HG02763 (cell line): ENCODE measurements around the gene STPG2.

ENCODE experiments used
- ATAC-seq: cut with Tn5 transposase; IDR thresholded peaks from one replicate; pipeline ENCODE4 v1.9.1; 2021; ENCODE audit warnings: mild to moderate bottlenecking, moderate library complexity; ENCODE audit not compliant: unreplicated experiment

Gene STPG2

DNA sequence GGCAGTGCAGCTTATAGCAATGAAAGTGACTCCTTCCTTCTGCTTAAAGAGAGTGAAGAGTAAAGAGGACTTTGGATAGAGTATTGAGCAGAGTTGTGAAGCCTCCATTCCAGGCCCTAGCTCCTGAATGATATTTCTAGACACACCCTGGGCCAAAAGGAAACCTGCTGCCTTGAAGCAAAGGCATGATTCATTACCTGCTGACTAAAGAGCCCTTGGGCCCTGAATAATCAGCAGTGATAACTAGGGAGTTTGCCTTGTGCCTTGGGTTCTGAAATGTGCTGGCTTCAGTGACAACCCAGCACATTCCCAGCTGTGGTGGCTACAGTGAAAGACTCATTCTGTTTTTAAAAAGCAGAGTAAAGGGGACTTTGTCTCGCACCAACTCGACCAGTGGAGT is 49.2 kb downstream of the STPG2 start:
- ATAC-seq, result no peak

DNA sequence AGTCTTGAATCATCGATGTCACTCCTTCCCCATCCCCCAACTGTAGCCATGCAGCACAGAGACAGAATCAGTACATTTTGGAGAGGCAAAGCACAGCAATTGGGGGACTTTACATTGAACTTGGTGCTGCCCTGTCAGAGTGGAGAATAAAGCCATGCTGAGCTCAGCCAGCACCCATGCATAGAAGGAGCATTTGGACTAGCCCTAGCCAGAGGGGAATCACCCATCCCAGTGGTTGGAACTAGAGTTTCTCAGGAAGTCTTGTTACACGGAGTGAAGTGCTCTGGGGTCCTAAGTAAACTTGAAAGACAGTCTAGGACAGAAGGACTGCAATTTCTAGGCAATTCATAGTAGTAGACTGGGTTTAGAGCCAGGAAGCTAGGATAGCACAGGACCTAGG is 49.6 kb downstream of the STPG2 start:
- no peak for ATAC-seq

DNA sequence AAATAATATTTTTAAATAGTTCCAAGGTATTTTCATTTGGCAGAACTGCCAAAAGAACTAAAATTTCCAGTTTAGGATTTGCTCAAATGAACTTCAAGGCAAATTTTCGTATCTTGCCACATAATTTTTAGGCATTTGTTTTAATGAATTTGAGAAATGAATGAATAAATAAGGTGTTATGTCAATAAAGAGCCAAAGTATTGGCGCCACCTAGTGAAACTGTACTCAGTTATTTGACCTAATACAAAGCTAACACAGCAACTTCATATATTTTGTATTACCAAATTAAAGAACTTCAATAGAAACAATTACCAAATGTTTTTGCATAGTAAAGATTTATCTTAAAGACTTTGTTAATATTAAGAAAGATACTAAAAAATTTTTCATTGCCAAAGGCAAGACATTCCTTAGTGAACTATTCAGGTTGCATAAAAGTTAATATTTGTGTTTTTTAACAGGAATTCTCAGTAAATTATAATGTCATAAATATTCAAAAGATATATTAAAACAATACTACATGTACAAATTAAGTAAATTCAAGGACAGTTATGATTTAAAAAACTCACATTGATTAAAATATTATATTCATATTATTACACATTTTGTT is 50.3 kb downstream of the STPG2 start:
- ATAC-seq, result no peak

DNA sequence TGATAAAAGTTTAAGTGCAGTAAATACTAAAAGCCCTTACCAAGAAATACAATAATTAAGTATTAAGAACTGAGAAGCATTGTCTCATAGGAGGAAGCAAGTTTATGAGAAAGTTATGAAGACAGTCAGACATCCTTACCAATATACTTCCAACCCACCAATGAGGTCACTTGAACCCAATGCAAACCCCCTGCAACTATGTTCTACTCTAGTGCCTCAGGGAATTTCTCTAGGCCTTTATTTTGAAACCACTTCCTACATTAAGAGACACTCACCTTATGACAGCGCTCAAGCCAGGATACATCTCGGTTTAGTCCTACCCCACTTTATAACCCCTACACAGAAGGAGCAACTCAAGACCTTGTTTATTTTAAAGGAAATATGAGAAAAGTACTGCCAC is 61.3 kb downstream of the STPG2 start:
- ATAC-seq, result no peak

DNA sequence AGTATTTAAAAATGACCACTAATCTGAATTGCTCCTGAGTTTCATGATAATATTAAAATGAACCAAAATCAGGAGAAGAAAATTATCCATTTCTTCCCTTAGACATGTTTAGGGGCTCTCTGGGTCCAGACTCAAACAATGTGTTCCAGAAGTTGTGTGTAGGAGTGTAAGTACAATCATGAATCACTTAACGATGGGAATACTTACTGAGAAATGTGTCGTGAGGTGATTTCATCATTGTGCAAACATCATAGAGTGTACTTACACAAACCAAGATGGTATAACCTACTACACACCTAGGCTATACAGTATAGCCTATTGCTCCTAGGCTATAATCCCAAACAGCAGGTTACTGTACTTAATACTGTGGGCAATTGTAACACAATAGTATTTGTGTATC is 74.8 kb downstream of the STPG2 start:
- no peak for ATAC-seq

DNA sequence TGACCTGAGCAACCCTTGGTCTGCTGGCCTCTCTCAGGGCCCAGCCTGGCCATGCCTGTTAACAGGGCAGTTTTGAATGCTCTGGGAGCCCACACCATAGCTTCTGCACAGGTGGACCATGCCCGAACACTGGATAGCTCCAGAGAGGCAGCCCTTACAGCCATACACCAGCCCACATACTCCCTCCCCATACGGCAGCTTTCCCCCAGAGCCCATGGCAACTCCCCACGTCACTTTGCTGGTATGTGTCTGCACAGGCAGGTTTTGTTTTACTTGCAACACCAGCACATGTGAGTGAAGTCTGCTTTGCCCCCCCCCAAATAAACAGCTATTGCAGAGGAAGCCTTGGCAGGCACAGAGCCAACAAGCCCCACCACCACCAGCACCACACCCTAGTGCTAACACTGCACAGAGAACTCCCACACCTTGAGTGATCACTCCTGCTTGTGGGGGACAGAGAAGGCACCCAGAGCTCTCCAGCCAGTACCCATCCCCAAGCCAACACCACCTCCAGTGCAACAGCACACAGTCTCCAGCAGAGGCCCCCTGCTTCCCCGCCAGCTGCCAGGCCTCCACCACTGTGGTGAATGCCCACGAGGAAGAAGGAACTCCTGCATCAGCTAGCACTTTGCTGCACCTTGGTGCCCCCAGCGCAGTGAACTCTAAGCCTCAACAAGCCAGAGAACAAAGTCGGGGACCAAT is 87.3 kb downstream of the STPG2 start:
- no peak for ATAC-seq

DNA sequence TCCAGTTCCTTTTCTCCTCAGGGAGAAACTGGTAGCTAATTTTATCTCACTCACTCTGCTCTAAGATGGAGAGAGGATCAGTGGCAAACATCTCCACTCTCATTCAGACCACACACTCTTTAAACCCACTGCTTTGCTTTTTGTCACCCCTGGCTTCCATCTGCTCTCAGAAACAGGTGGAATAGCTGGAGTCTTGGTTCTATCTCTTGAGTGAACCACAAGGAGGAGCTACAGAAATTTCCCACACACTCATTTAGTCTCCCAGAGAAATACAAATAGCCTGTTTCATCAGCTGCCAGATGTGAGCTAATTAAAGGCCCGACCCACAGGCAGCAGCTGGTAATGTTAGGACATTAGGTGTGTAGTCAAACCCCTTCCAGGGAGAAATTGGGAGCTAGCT is 96.6 kb downstream of the STPG2 start:
- no peak for ATAC-seq

DNA sequence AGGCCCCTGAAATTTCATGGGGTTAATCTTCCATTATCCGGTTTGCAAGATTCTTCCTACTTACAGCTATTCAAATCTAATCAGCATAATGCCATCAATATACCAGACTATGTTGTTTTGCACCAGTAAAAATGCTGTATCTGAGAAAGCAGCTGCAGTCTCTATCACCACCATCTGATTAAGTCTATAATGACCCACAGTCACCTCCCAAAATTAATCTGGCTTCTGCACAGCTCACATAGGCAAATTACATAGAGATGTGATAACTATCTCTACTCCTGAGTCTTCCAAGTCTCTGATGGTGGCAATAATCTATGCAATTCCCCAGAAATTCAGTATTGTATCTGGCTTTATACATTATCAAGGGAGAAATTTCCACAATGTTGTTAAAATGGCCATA is 113.2 kb downstream of the STPG2 start:
- ATAC-seq, result no peak

DNA sequence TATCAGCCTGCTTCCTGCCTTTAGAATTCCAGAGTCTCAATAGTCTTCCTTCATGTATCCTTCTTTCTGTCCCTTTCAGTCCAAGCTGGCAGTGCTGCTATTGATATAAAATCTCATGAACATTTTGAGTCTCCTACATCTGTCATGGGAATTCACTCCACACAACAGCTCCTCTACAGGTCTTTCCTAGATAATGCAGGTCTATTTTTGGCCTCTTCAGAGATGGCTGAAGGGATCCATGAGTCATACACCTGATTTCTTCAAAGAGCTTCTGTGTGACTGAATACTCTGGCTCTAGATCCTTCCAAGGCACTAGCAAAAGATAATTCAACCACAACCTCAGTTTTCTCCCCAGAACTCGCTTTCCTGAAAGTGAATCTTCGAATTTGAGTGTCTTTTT is 115.4 kb downstream of the STPG2 start:
- ATAC-seq, result no peak

DNA sequence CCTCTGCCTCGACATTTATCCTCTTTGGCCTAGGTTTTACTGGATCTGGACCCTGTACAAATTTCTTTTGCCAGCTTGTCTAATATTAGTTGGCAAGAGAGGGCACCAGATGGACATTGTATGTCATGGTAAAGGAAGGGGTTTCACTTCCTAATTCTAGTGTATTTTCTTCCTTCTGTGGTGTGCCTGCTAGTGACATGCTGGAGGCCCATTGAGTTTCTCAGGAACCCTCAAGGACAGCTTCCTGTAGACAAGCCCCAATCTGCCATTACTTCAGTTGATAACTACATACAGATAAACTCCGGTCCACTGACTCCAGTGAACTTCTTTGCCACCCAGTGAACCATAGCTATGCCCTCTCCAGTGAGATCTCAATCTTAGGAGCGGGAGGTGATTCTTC is 116.9 kb downstream of the STPG2 start:
- no peak for ATAC-seq

DNA sequence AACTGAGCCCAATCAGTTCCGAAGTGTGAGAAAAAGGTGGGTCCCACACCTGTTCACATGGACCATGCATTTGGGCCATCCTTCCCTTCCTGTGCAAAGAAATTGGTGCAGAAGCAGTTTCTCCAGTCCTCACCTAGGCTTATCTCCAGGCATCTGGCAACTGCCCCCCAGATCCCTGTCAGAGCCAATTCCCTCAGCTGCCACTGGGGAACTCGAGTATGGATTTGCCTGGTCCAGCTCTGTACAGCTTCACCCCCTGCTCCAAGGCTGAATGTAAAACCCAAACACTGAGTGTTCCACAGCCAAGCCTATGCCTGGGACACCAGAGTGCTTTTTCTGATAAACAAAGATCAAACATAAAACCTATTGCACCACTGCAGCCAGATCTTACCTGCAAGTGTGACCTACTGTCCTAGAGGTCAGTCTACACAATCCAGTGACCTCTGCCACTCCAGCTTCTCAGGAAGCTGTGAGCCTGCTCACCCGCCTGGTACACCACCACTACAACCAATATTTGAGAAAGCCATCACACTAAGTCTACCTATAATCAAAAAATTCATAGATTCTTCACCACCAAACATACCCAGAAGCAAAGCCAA is 136.4 kb downstream of the STPG2 start:
- ATAC-seq, result no peak

DNA sequence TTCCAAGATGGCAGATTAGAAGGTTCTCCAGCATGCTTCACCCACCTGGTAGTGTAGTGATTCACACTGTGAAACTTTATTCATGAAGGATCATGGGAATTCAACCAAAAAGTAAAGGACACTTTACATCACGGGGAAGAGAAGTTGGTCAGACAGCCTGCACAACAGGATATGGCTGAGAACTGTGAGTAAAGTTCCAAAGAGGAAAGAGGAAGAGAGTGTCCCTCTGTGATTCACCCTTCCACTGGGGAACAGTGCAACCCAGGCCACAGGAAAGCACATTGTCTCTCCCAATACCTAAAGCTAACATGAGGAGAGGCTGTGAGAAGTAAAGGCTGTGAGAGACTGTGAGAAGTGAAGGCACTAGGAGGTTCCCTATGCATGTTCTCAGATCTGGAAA is 137.2 kb downstream of the STPG2 start:
- ATAC-seq, result no peak

DNA sequence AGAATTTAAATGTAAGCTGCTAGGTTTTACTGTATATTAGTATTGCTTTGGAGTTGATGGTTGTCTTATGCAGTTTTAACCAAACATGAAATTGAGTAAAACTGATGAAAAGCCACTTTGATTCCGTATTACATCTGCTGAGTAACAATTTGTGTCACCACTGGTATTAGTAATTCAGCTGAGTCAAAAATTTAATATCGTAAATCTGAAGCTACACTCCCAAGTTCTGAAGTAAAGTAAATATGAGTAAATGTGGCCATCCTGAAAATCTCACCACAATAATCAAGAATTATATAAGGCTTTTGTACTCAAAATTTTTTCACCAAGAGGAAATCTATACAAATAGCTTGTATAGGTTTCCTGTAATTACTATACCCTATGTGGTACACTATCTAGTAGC is 142.3 kb downstream of the STPG2 start:
- ATAC-seq, result no peak

DNA sequence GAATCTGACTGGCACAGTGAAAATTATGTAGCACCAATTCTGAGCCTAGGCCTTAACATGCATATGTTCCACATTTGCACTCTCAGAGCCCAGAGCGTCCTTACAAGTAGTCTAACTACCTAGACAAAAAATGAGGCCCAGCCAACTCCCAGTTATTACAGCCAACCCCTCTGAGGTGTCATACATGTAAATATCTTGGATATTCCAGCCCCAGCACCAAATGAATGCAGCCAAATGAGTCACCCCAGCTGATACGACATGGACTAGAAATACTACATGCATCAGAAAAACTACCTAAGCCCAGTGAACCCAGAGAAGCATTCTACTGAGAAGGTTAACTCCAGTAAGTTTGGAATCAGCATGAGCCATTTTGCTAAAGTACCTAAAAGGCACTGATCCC is 145.1 kb downstream of the STPG2 start:
- no peak for ATAC-seq

DNA sequence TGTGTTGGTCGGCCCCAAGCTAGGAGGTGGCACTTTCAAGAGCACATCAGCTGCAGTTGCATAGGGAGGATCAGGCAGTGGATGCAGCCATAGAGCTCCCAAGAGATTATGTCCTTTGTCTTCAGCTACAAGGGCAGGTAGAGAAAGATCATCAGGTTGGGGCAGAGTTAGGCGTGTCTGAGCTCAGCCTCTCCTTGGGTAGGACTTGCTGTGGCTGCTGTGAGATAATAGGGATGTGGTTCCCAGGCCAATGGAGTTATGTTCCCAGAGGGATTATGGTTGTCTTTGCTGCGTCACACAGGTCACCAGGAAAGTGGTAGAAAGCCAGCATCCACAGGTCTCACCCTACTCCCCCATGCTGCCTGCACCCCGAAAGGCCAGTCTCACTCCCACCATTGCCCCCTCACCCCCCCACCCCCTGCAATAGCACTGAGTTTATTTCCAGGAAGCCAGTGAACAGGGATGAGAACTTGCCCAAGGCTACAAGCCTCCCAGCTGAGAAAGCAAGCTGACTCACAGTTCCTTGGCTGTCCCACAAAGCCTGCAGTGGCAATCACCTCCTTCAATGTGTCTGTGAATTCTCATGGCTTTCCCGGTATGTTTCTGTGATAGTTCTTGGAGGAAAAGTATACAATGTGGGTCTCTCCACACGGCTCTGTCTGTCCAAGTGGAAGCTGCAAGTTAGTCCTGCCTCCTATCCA is 148.4 kb downstream of the STPG2 start:
- no peak for ATAC-seq

DNA sequence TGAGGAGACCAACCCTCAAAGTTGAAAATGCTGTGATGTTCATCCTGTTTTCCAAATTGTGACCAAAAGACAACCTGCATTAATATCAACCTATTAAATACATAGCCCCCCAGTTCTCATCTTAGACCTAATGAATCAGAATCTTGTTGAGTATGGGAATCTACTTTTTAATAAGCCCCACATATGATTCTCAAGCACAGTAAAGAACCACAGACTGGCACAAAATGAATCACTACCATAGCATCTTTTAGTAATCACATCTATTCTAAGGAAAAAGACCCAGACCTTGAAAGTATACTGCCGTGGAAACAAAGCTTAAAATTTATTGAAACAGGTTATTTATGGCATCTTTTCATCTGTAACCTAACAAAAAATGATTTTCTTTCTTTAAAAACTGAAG is 152.9 kb downstream of the STPG2 start:
- ATAC-seq, result no peak

DNA sequence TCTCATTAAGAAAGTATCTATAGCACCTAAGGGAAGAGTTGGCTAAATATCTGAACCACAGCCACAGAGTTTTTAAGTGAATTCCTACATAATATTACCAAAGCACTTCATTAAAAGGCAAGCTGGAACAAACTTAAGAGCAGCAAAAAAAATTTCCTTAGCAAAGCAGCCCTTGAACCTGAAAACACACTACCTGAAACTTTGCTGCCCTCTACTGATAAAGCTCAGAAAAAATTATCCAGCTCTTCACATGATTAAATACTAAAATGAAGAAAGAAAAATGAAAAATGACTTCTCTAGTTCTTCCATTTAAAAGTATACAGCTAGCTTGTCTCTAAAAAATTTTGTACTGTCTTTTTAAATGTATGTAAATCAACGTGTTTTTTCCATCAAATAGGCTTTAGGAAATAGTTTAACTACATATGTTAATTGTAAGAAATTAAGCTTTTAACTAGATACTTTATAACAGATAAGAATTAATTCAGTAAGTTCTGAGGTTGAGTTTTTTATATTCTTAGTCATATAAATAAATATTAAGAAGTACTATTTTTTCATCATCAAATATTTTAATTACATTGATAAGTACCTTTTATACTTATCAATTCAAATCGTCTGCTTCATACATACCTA is 156.1 kb downstream of the STPG2 start:
- no peak for ATAC-seq

DNA sequence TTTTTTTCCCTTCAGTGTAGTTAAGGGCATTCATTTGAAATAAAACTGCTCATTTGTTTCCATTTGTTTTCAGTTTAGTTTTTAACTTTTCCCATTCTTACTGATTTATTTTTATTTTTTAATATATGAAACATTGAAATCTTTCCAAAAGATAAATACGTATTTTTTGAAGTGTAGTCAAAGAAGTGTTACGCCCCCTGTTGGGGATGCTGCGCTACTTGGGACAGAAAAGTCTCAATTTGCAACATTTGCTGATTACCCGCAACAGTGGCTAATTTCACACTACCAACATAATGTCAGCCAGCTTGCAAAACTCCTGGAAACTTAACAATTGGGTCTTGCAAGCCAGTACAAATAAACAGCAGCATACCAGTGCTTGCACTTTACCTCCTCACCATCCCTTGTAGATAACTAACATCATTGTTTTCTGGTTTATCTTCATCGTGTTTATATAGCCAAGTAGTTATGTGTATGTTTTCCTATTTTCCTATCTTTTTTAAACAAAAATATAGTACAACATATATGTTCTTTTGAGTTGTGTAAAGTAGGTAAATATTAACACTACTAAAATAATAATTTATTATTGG is 158.6 kb downstream of the STPG2 start:
- ATAC-seq, result no peak

DNA sequence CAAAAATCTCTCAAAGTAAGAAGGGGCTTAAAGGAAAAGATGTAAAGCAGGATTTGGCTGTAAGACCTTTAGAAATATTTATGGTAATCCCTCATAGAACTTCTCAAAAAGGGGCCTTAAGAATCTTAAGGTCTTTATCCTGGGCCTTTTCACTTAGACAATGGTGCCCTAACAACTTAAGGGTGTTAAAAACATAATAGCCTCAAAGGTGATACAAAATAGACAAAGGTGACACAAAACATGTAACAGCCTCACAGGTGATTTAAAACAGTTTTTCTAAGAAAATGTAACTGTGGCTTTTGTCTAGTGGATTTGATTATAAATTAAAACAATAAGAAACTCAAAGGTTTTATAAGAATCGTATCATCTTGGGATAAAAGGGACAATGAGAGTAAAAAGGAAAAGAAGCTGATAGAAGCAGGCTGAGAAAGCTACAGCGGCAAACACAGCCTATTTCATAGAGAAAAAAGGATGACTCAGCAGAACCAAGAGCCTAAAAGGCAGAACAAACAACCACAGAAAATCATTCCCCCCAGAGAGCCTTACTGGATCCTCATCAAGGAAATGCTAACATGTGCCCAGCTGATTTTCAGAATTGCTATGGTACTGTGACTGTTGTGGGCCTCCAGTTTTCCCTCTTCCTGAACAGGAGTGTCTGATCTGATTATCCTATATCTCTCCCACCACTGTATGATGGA is 164.3 kb downstream of the STPG2 start:
- no peak for ATAC-seq

DNA sequence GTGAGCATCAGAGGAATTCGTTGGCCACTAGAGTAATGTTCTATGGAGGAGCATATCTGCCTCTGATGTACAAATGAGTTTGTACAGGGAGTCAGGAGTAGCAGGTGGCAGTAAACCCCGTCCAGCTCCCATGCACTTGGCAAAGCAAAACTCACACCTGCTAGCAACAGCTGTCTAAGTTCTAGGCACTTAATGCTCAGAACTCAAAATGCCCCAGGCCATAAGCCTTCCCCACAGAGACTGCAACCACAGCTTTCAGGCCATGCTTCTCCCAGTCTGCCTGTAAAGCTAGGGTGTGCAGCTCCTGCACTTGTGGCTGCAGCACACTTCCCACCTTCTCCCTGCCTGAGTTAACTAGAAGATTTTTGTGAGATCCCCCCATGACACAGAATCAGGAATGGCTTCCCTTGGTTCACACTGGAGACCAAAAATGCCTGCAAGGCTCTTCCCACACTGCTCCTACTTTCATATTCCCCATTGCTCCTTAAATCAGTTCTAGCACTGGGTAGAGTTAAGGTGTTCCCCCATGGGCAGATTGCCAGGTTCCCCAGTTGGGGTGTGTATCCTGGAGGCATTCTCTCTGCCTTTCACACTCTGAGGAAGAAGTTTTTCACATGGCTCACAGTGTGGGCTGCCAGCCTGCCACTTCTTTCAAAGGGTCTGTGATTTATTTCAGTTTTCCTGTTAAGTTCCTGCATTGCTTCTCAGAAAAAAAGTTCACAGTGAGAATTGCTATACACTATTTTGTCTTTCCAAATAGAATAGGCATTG is 189.9 kb downstream of the STPG2 start:
- ATAC-seq, result no peak
